ENCODE data around the gene WDR19.

The WDR19 gene

DNA sequence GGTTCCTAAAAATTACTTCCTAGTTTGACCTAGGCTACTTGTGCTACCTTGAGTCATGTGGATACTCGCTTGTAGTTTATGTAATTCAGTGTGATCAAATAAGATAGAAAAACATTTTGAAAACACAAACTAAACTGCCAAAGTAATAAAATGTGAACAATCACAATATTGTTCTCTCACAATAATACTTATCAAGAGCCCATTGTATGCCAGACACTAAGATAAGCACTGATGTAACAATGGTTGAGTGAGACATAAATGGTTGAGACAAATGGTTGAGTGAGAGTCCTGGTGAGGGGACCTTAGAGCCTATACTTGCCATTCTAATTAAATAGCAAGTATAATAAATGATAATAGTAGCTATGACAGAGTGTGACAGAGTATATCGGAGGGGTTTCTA lies 142.1 kb downstream of the WDR19 start:
- Histone ChIP-seq H4K91ac (ENCODE audit: low read depth, low read length, poor library complexity) (no peak overlapping the region), H3K27me3 (ENCODE audit: control insufficient read depth in 3 of 3, insufficient read depth in 3 of 3, low read depth in 1 of 3, low read length in 3 of 3) (no peaks in the 10 kb centered on the region), H2AFZ (ENCODE audit: low read length) (no peak overlapping the region), H3K4me1 (ENCODE audit: control insufficient read depth in 2 of 2, insufficient read depth in 1 of 2, low read depth in 1 of 2, low read length in 2 of 2) (no peaks in the 10 kb centered on the region), H2BK5ac (ENCODE audit: low read length) (no peak overlapping the region), H2BK12ac (ENCODE audit: low read length) (no peak overlapping the region), H3K4me2 (ENCODE audit: insufficient read depth, low read length, poor library complexity, severe bottlenecking) (no peak overlapping the region), H3K4me3 (ENCODE audit: low read length in 2 of 2) (no peak overlapping the region), H3K36me3 (replicated peaks in 1 of 2; ENCODE audit: control insufficient read depth in 2 of 2, insufficient read depth in 2 of 2, low read length in 2 of 2) (peaks cover 5 to 85% of the 10 kb centered on the region in 2 donors), H2BK15ac (ENCODE audit: low read length) (no peak overlapping the region), H3K4ac (ENCODE audit: low read length) (no peak overlapping the region), H2BK120ac (ENCODE audit: low read depth, low read length) (no peak overlapping the region), H3K27ac (replicated peaks; ENCODE audit: low read length) (no peak overlapping the region), H3K9ac (ENCODE audit: low read depth, low read length, poor library complexity) (no peak overlapping the region), H4K8ac (ENCODE audit: low read depth, low read length) (no peak overlapping the region), H3K18ac (ENCODE audit: low read length) (no peak overlapping the region), H3K79me1 (ENCODE audit: low read depth, low read length) (no peaks in the 10 kb centered on the region), H3K23ac (ENCODE audit: low read depth, low read length, poor library complexity) (no peak overlapping the region), H3K9me3 (replicated peaks in 1 of 2; ENCODE audit: control insufficient read depth in 2 of 2, insufficient read depth in 1 of 2, low read depth in 1 of 2, low read length in 2 of 2) (no peaks in the 10 kb centered on the region), H2AK5ac (ENCODE audit: low read depth, low read length) (no peak overlapping the region), H3K14ac (ENCODE audit: low read length) (no peak overlapping the region)
- DNase-seq (ENCODE audit: low spot score) = no peak
- WGBS, 2 donors (ENCODE audit: extremely low coverage in 2 of 2, insufficient read length in 2 of 2, insufficient replicate concordance in 1 of 2) = no CpG with 5 or more reads among the region's 2 CpGs

DNA sequence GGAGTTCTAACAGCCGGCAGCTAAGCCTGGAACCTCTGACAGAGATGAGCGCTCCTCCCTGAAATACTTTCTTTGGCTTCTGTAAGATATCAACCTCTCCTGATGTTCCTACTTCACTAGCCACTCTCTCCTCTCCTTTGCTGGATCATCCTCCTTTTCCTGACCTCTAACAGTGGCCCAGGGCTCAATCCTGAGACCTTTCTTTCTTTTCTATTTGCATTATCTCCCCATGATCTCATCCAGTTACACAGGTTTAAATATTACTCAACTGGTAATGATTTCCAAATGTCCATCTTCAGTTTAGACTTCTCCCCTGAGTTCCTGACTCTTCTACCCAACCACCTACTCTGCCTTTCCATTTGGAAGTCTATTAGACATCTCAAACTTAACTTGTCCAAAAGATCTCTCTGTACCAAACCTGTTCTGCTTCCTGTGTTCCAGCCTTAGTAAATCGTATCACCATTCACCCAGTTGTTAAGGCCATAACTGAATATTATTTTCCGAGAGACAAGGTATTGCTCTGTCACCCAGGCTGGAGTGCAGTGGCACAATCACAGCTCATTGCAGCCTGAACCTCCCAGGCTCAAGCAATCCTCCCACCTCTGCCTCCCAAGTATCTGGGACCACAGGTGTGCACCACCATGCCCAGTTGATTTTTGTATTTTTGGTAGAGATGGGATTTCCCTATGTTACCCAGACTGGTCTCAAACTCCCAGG lies 142.7 kb downstream of the WDR19 start:
- DNase-seq (ENCODE audit: low spot score) = no peak
- H2BK12ac ChIP-seq (ENCODE audit: low read length) = no peak overlapping the region
- H2BK120ac ChIP-seq (ENCODE audit: low read depth, low read length) = no peak overlapping the region
- H3K4me3 ChIP-seq (ENCODE audit: low read length in 2 of 2) = no peak overlapping the region
- H2AFZ ChIP-seq (ENCODE audit: low read length) = no peak overlapping the region
- no peaks in the 10 kb centered on the region for H3K27me3 ChIP-seq (ENCODE audit: control insufficient read depth in 3 of 3, insufficient read depth in 3 of 3, low read depth in 1 of 3, low read length in 3 of 3)
- no peak overlapping the region for H4K8ac ChIP-seq (ENCODE audit: low read depth, low read length)
- no peak overlapping the region for H2AK5ac ChIP-seq (ENCODE audit: low read depth, low read length)
- no peaks in the 10 kb centered on the region for H3K79me1 ChIP-seq (ENCODE audit: low read depth, low read length)
- no peak overlapping the region for H3K23ac ChIP-seq (ENCODE audit: low read depth, low read length, poor library complexity)
- no peak overlapping the region for H2BK15ac ChIP-seq (ENCODE audit: low read length)
- no peak overlapping the region for H3K14ac ChIP-seq (ENCODE audit: low read length)
- H3K27ac ChIP-seq (replicated peaks; ENCODE audit: low read length) = no peak overlapping the region
- no peaks in the 10 kb centered on the region for H3K4me1 ChIP-seq (ENCODE audit: control insufficient read depth in 2 of 2, insufficient read depth in 1 of 2, low read depth in 1 of 2, low read length in 2 of 2)
- no peak overlapping the region for H3K18ac ChIP-seq (ENCODE audit: low read length)
- no peak overlapping the region for H2BK5ac ChIP-seq (ENCODE audit: low read length)
- H3K4ac ChIP-seq (ENCODE audit: low read length) = no peak overlapping the region
- H3K36me3 ChIP-seq (replicated peaks in 1 of 2; ENCODE audit: control insufficient read depth in 2 of 2, insufficient read depth in 2 of 2, low read length in 2 of 2) = peaks cover 5 to 79% of the 10 kb centered on the region in 2 donors
- H3K4me2 ChIP-seq (ENCODE audit: insufficient read depth, low read length, poor library complexity, severe bottlenecking) = no peak overlapping the region
- H3K9me3 ChIP-seq (replicated peaks in 1 of 2; ENCODE audit: control insufficient read depth in 2 of 2, insufficient read depth in 1 of 2, low read depth in 1 of 2, low read length in 2 of 2) = no peaks in the 10 kb centered on the region
- no peak overlapping the region for H3K9ac ChIP-seq (ENCODE audit: low read depth, low read length, poor library complexity)
- no peak overlapping the region for H4K91ac ChIP-seq (ENCODE audit: low read depth, low read length, poor library complexity)
- WGBS, 2 donors (ENCODE audit: extremely low coverage in 2 of 2, insufficient read length in 2 of 2, insufficient replicate concordance in 1 of 2) = no CpG with 5 or more reads among the region's 4 CpGs

DNA sequence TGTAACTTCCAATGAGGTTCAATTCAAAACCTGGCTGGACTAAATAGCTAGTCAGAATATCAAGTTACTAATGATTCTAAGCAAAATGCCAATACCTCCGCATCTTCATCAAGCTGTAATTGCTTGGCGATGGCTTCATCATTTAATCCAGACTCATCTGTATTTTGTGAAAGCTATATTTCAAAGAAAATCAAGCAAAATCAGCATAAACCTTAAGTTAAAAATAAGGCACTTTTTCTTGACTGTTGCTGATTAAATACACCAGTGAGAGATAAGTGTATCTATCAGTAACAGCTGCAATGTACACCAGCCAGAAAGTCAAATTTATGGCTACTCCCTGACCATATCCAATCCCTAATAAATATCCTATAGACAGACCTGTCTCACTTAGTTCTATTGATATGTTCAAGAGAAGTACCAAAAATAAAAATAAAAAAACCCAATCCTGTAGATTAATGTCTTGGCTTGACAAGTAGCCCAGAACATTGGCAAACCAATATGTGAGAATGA lies 144.2 kb downstream of the WDR19 start:
- Histone ChIP-seq H2BK15ac (ENCODE audit: low read length) (no peak overlapping the region), H2BK120ac (ENCODE audit: low read depth, low read length) (no peak overlapping the region), H3K4me1 (ENCODE audit: control insufficient read depth in 2 of 2, insufficient read depth in 1 of 2, low read depth in 1 of 2, low read length in 2 of 2) (no peaks in the 10 kb centered on the region), H4K91ac (ENCODE audit: low read depth, low read length, poor library complexity) (no peak overlapping the region), H3K4me3 (ENCODE audit: low read length in 2 of 2) (no peak overlapping the region), H3K9me3 (replicated peaks in 1 of 2; ENCODE audit: control insufficient read depth in 2 of 2, insufficient read depth in 1 of 2, low read depth in 1 of 2, low read length in 2 of 2) (no peaks in the 10 kb centered on the region), H3K18ac (ENCODE audit: low read length) (no peak overlapping the region), H3K14ac (ENCODE audit: low read length) (no peak overlapping the region), H3K79me1 (ENCODE audit: low read depth, low read length) (peaks cover 1% of the 10 kb centered on the region), H2AK5ac (ENCODE audit: low read depth, low read length) (no peak overlapping the region), H3K9ac (ENCODE audit: low read depth, low read length, poor library complexity) (no peak overlapping the region), H3K27me3 (ENCODE audit: control insufficient read depth in 3 of 3, insufficient read depth in 3 of 3, low read depth in 1 of 3, low read length in 3 of 3) (no peaks in the 10 kb centered on the region), H2BK12ac (ENCODE audit: low read length) (no peak overlapping the region), H3K23ac (ENCODE audit: low read depth, low read length, poor library complexity) (no peak overlapping the region), H4K8ac (ENCODE audit: low read depth, low read length) (no peak overlapping the region), H3K27ac (replicated peaks; ENCODE audit: low read length) (no peak overlapping the region), H3K4ac (ENCODE audit: low read length) (no peak overlapping the region), H2AFZ (ENCODE audit: low read length) (no peak overlapping the region), H2BK5ac (ENCODE audit: low read length) (no peak overlapping the region), H3K4me2 (ENCODE audit: insufficient read depth, low read length, poor library complexity, severe bottlenecking) (no peak overlapping the region), H3K36me3 (replicated peaks in 1 of 2; ENCODE audit: control insufficient read depth in 2 of 2, insufficient read depth in 2 of 2, low read length in 2 of 2) (peaks cover 5 to 64% of the 10 kb centered on the region in 2 donors)
- no CpG with 5 or more reads among the region's 2 CpGs for WGBS, 2 donors (ENCODE audit: extremely low coverage in 2 of 2, insufficient read length in 2 of 2, insufficient replicate concordance in 1 of 2)
- DNase-seq (ENCODE audit: low spot score) = no peak

DNA sequence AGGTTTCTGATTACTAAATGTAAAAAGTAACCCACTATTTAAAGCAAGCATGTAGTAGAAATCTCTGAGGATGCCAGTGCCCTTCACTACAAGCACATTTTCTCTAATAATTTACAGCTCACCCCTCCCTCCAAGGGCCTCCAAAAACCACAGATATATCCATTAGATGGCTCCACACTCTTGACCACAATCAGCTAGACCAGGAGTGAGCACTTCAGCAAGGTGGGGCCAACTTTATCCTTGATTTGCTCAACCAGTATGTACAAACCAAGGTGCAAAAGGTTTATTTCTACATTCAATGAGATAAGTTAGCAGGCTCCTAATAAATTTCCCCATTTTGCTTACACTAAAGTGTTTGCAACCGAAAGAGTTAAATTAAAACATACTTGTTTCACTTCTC lies 148.0 kb downstream of the WDR19 start:
- Histone ChIP-seq H3K9ac (ENCODE audit: low read depth, low read length, poor library complexity) (no peak overlapping the region), H3K23ac (ENCODE audit: low read depth, low read length, poor library complexity) (no peak overlapping the region), H2BK12ac (ENCODE audit: low read length) (no peak overlapping the region), H3K27ac (replicated peaks; ENCODE audit: low read length) (no peak overlapping the region), H3K4ac (ENCODE audit: low read length) (no peak overlapping the region), H3K14ac (ENCODE audit: low read length) (no peak overlapping the region), H3K79me1 (ENCODE audit: low read depth, low read length) (peaks cover 1% of the 10 kb centered on the region), H3K4me2 (ENCODE audit: insufficient read depth, low read length, poor library complexity, severe bottlenecking) (no peak overlapping the region), H3K36me3 (replicated peaks in 1 of 2; ENCODE audit: control insufficient read depth in 2 of 2, insufficient read depth in 2 of 2, low read length in 2 of 2) (peaks cover 2 to 26% of the 10 kb centered on the region in 2 donors), H3K27me3 (ENCODE audit: control insufficient read depth in 3 of 3, insufficient read depth in 3 of 3, low read depth in 1 of 3, low read length in 3 of 3) (no peaks in the 10 kb centered on the region), H4K91ac (ENCODE audit: low read depth, low read length, poor library complexity) (no peak overlapping the region), H3K4me3 (ENCODE audit: low read length in 2 of 2) (no peak overlapping the region), H4K8ac (ENCODE audit: low read depth, low read length) (no peak overlapping the region), H2AFZ (ENCODE audit: low read length) (no peak overlapping the region), H2BK15ac (ENCODE audit: low read length) (no peak overlapping the region), H2AK5ac (ENCODE audit: low read depth, low read length) (no peak overlapping the region), H2BK5ac (ENCODE audit: low read length) (no peak overlapping the region), H2BK120ac (ENCODE audit: low read depth, low read length) (no peak overlapping the region), H3K18ac (ENCODE audit: low read length) (no peak overlapping the region), H3K4me1 (ENCODE audit: control insufficient read depth in 2 of 2, insufficient read depth in 1 of 2, low read depth in 1 of 2, low read length in 2 of 2) (no peaks in the 10 kb centered on the region), H3K9me3 (replicated peaks in 1 of 2; ENCODE audit: control insufficient read depth in 2 of 2, insufficient read depth in 1 of 2, low read depth in 1 of 2, low read length in 2 of 2) (no peaks in the 10 kb centered on the region)
- no CpG with 5 or more reads among the region's 1 CpG for WGBS, 2 donors (ENCODE audit: extremely low coverage in 2 of 2, insufficient read length in 2 of 2, insufficient replicate concordance in 1 of 2)
- DNase-seq (ENCODE audit: low spot score) = no peak

Measured in neuronal stem cell (in vitro differentiated cells).